SHP77 treated with DMSO at 0.1 percent for 48 hours (cell line): ENCODE results near the gene FANCE.
"Not testable (repeated sequence)": the region's sequence is repeated elsewhere in the genome, so short reads cannot be mapped to it uniquely, and the experiment has no call there.

ENCODE experiments used
- DNase-seq: peaks from one replicate; lab custom pipeline; 2025; lab: John Stamatoyannopoulos, UW

FANCE gene

GRCh38 chr6:35497571-35498421 is 45.7 kb downstream of the FANCE start:
- no peak for DNase-seq

- no peak for DNase-seq
These were observed 46.4 kb downstream of the FANCE start for GRCh38 chr6:35498422-35499067.

GRCh38 chr6:35499372-35499771 is 47.2 kb downstream of the FANCE start:
- no peak for DNase-seq

- no peak for DNase-seq
These were observed 48.6 kb downstream of the FANCE start for GRCh38 chr6:35500782-35501181.

GRCh38 chr6:35501784-35502183 is 49.6 kb downstream of the FANCE start:
- no peak for DNase-seq

- no peak for DNase-seq
These were observed 51.4 kb downstream of the FANCE start for GRCh38 chr6:35503534-35503933.

- no peak for DNase-seq
These were observed 53.9 kb downstream of the FANCE start for GRCh38 chr6:35505999-35506412.

GRCh38 chr6:35506536-35506935 is 54.4 kb downstream of the FANCE start:
- no peak for DNase-seq

- DNase-seq = no peak
These were observed 55.1 kb downstream of the FANCE start for GRCh38 chr6:35507221-35507620.

GRCh38 chr6:35508027-35508426 is 55.9 kb downstream of the FANCE start:
- no peak for DNase-seq

GRCh38 chr6:35508542-35508941 is 56.4 kb downstream of the FANCE start:
- DNase-seq = no peak

- no peak for DNase-seq
These were observed 58.9 kb downstream of the FANCE start for GRCh38 chr6:35510916-35511561.

- no peak for DNase-seq
These were observed 59.4 kb downstream of the FANCE start for GRCh38 chr6:35511562-35511941.

GRCh38 chr6:35512006-35512405 is 59.9 kb downstream of the FANCE start:
- no peak for DNase-seq

- DNase-seq = no peak
These were observed 60.6 kb downstream of the FANCE start, which contains the start of gene TULP1 for GRCh38 chr6:35512740-35513139. Gene TULP1 (minus strand): TSS chr6:35512896. CDS start chr6:35512858, 38 bp downstream.

- no peak for DNase-seq
These were observed 62.4 kb downstream of the FANCE start for GRCh38 chr6:35514587-35514986.

GRCh38 chr6:35515939-35516338 is 63.8 kb downstream of the FANCE start:
- not testable (repeated sequence) for DNase-seq
